ENCODE results near the gene DLG1. TPM values are rescaled to one million over a fixed set of nuclear protein-coding genes. Genes with fewer than 3 reads are reported as not detected.

DLG1 gene
- total RNA-seq, 1 experiment from 2014 or later: 89.8 TPM

DNA sequence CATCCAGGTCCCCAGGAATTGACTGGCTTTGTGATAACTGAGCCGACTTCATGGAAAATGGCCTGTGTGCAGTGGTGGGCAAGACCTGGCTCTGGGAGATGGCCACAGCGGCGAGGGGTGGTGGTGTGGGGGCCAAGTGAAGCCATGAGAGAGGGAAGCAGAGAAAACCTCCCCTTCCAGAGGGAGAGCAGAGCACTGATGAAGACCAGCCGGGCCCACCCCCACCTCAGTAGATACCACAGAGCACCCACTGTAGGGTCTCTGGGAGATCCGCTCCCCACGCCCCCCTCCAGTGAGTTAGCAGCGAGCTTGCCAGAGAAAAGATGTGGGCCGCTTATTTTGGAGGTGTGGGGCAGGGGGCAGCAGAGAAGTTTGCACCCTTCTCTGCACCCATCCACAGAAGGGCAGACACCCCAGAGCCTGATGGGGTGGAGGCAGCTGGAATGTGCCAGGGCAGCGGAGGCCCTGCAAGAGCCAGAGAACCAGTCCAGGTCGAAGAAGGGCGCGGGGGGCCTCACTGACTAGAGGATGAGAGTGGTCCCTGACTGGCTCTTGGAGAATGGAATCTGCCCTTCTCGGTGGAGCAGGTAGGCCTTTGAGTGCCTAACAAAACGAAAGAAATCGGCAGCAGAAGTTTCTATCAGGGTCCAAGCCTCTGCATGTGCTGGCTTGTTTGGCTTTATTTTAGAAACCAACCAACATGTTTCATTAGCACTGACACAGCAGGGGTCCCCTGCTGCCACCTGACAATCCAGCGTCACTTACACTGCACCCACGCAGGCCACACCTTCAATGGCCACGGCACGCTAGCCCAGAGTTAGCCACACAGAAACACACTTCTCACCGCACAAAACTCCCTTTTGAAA is 297.1 kb downstream of the DLG1 start:
- TF ChIP-seq, protein P1, sequence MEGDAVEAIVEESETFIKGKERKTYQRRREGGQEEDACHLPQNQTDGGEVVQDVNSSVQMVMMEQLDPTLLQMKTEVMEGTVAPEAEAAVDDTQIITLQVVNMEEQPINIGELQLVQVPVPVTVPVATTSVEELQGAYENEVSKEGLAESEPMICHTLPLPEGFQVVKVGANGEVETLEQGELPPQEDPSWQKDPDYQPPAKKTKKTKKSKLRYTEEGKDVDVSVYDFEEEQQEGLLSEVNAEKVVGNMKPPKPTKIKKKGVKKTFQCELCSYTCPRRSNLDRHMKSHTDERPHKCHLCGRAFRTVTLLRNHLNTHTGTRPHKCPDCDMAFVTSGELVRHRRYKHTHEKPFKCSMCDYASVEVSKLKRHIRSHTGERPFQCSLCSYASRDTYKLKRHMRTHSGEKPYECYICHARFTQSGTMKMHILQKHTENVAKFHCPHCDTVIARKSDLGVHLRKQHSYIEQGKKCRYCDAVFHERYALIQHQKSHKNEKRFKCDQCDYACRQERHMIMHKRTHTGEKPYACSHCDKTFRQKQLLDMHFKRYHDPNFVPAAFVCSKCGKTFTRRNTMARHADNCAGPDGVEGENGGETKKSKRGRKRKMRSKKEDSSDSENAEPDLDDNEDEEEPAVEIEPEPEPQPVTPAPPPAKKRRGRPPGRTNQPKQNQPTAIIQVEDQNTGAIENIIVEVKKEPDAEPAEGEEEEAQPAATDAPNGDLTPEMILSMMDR (IDR thresholded peaks at IDR 0.05 in 2 of 3, conservative IDR thresholded peaks at IDR 0.05 in 1 of 3; ENCODE audit: borderline replicate concordance in 1 of 3, insufficient read depth in 1 of 3, low read depth in 2 of 3, low read length in 2 of 3): no peak
- TF ChIP-seq CEBPB (IDR thresholded peaks at IDR 0.05; ENCODE audit: low read depth) (no peak), JUND (IDR thresholded peaks at IDR 0.05) (no peak), YY1 (IDR thresholded peaks at IDR 0.05; ENCODE audit: extremely low read depth, insufficient replicate concordance, low read depth, low read length) (no peak), SIN3A (IDR thresholded peaks at IDR 0.05; ENCODE audit: low read depth) (no peak), EZH2 (IDR thresholded peaks at IDR 0.05) (no peak), ELF1 (IDR thresholded peaks at IDR 0.05; ENCODE audit: borderline replicate concordance, low read depth) (no peak), SRF (IDR thresholded peaks at IDR 0.05; ENCODE audit: low read depth) (no peak), EGR1 (IDR thresholded peaks at IDR 0.05; ENCODE audit: low read depth) (no peak), ZNF274 (IDR thresholded peaks at IDR 0.05; ENCODE audit: low read depth, low read length) (no peak), POLR2AphosphoS5 (IDR thresholded peaks at IDR 0.05; ENCODE audit: low read depth, low read length) (no peak), CBX3 (IDR thresholded peaks at IDR 0.05; ENCODE audit: low read depth) (no peak), TCF7L2 (IDR thresholded peaks at IDR 0.05; ENCODE audit: borderline replicate concordance, extremely low read depth, insufficient read depth, insufficient read length) (no peak), EZH2phosphoT487 (IDR thresholded peaks at IDR 0.05; ENCODE audit: borderline replicate concordance) (no peak), FOSL1 (IDR thresholded peaks at IDR 0.05; ENCODE audit: low read depth) (no peak), POLR2A (IDR thresholded peaks at IDR 0.05; ENCODE audit: borderline replicate concordance, extremely low read depth, insufficient read depth, insufficient read length) (no peak), ZFX (IDR thresholded peaks at IDR 0.05) (no peak)
- TF ChIP-seq, protein P2, sequence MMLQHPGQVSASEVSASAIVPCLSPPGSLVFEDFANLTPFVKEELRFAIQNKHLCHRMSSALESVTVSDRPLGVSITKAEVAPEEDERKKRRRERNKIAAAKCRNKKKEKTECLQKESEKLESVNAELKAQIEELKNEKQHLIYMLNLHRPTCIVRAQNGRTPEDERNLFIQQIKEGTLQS (IDR thresholded peaks at IDR 0.05): no peak
- TF ChIP-seq, protein P3, sequence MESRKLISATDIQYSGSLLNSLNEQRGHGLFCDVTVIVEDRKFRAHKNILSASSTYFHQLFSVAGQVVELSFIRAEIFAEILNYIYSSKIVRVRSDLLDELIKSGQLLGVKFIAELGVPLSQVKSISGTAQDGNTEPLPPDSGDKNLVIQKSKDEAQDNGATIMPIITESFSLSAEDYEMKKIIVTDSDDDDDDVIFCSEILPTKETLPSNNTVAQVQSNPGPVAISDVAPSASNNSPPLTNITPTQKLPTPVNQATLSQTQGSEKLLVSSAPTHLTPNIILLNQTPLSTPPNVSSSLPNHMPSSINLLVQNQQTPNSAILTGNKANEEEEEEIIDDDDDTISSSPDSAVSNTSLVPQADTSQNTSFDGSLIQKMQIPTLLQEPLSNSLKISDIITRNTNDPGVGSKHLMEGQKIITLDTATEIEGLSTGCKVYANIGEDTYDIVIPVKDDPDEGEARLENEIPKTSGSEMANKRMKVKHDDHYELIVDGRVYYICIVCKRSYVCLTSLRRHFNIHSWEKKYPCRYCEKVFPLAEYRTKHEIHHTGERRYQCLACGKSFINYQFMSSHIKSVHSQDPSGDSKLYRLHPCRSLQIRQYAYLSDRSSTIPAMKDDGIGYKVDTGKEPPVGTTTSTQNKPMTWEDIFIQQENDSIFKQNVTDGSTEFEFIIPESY (IDR thresholded peaks at IDR 0.05; ENCODE audit: extremely low read depth, insufficient replicate concordance, low read length): no peak
- Histone ChIP-seq H3K36me3 (ENCODE audit: control insufficient read depth in 1 of 2, insufficient read depth in 2 of 2, low read length in 2 of 2) (no peaks in the 10 kb centered on the region), H3K4me1 (ENCODE audit: control insufficient read depth in 1 of 2, insufficient read depth in 2 of 2, low read length in 2 of 2) (peaks cover 16 to 27% of the 10 kb centered on the region in 2 experiments; a peak in 3 of 4 replicates), H2AFZ (ENCODE audit: low read depth, low read length, poor library complexity, severe bottlenecking) (no peak overlapping the region), H3K4me3 (replicated peaks in 1 of 2; ENCODE audit: low read depth in 1 of 2, low read length in 2 of 2) (no peak overlapping the region), H3K9me3 (ENCODE audit: control insufficient read depth in 1 of 2, insufficient read depth in 1 of 2, low read depth in 1 of 2, low read length in 2 of 2) (no peaks in the 10 kb centered on the region), H3K9me2 (ENCODE audit: insufficient read depth) (no peaks in the 10 kb centered on the region), H4K20me1 (ENCODE audit: insufficient read depth) (no peaks in the 10 kb centered on the region), H3K27ac (ENCODE audit: low read depth, low read length) (no peak overlapping the region), H3K27me3 (ENCODE audit: insufficient read depth, low read length) (no peaks in the 10 kb centered on the region), H3K9ac (ENCODE audit: low read length) (no peak overlapping the region), H3K4me2 (ENCODE audit: low read length) (no peak overlapping the region), H3K79me2 (ENCODE audit: insufficient read depth, low read length) (no peaks in the 10 kb centered on the region)
- BruUV-seq (replicated peaks): no TSS peak
- ChIA-PET CTCF (interaction anchor here (2.3 kb wide), 1 partner anchor 186 kb away, joined by 7 read pairs; no protein-coding TSS in a partner anchor), POLR2A (no interaction called here), RAD21 (ENCODE audit: low non-redundant PET in 1 of 2, low total read pairs in 2 of 2, uncharacterized antibody in 2 of 2, unreplicated experiment in 2 of 2) (no interaction called here)
- intact Hi-C loops (cut with micrococcal nuclease): no loop called here
- ATAC-seq (no peak), DNase-seq (ENCODE audit: low read depth, low spot score) (no peak)

Data from HCT116 (cell line).